ENCODE measurements around the gene ZCCHC8. TPM values are rescaled to one million over a fixed set of nuclear protein-coding genes. Genes with fewer than 3 reads are reported as not detected.
"Not testable (repeated sequence)": the region's sequence is repeated elsewhere in the genome, so short reads cannot be mapped to it uniquely, and the experiment has no call there.

The ZCCHC8 gene
- total RNA-seq, 1 experiment from 2014 or later: 30.5 TPM

DNA sequence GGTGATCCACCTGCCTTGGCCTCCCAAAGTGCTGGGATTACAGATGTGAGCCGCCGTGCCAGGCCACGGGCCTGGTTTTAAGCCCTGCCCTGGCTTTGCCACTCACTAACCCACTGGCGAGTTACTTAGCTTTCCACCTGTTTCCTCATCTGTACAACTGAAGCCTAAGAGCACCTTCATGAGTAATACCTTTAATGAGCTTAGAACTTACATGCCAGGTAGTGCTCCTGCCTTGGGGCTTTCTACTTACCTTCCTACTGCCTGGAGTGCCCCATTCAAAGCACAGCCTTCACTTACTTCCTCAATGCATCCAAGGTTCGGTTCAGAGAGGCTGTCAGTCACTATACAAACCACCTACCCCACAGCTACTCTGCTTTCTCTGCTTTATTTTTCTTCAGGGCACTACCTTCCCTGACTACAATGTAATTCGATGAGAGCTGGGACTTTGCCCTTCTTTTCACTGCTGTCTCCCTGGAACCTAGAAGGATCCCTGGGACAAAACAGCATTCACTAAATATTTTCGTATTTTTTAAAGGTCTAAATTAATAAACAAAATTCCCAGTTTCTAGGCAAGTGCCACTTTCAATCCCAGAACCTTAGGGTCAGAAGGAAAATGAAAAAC is 13.8 kb downstream of the ZCCHC8 start:
- ChIA-PET RAD21 (ENCODE audit: low non-redundant PET in 1 of 2, low total read pairs in 2 of 2, uncharacterized antibody in 2 of 2, unreplicated experiment in 2 of 2) (no interaction called here), POLR2A (interaction anchor here (0.6 kb wide), 1 partner anchor 87 kb away, joined by 3 read pairs; no protein-coding TSS in a partner anchor), CTCF (no interaction called here)
- H4K20me1 ChIP-seq (ENCODE audit: insufficient read depth): no peaks in the 10 kb centered on the region
- TF ChIP-seq JUND (IDR thresholded peaks at IDR 0.05) (no peak), CBX3 (IDR thresholded peaks at IDR 0.05; ENCODE audit: low read depth) (no peak), EZH2phosphoT487 (IDR thresholded peaks at IDR 0.05; ENCODE audit: borderline replicate concordance) (no peak), ZNF274 (IDR thresholded peaks at IDR 0.05; ENCODE audit: low read depth, low read length) (no peak), TCF7L2 (IDR thresholded peaks at IDR 0.05; ENCODE audit: borderline replicate concordance, extremely low read depth, insufficient read depth, insufficient read length) (no peak), POLR2AphosphoS5 (IDR thresholded peaks at IDR 0.05; ENCODE audit: low read depth, low read length) (no peak)
- TF ChIP-seq, protein P1, sequence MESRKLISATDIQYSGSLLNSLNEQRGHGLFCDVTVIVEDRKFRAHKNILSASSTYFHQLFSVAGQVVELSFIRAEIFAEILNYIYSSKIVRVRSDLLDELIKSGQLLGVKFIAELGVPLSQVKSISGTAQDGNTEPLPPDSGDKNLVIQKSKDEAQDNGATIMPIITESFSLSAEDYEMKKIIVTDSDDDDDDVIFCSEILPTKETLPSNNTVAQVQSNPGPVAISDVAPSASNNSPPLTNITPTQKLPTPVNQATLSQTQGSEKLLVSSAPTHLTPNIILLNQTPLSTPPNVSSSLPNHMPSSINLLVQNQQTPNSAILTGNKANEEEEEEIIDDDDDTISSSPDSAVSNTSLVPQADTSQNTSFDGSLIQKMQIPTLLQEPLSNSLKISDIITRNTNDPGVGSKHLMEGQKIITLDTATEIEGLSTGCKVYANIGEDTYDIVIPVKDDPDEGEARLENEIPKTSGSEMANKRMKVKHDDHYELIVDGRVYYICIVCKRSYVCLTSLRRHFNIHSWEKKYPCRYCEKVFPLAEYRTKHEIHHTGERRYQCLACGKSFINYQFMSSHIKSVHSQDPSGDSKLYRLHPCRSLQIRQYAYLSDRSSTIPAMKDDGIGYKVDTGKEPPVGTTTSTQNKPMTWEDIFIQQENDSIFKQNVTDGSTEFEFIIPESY (IDR thresholded peaks at IDR 0.05; ENCODE audit: extremely low read depth, insufficient replicate concordance, low read length): no peak
- H3K79me2 ChIP-seq (ENCODE audit: insufficient read depth, low read length): peaks cover 7% of the 10 kb centered on the region
- no peak overlapping the region for H2AFZ ChIP-seq (ENCODE audit: low read depth, low read length, poor library complexity, severe bottlenecking)
- H3K9me2 ChIP-seq (ENCODE audit: insufficient read depth): no peaks in the 10 kb centered on the region
- H3K4me3 ChIP-seq (replicated peaks in 1 of 2; ENCODE audit: low read depth in 1 of 2, low read length in 2 of 2): no peak overlapping the region
- intact Hi-C loops (cut with micrococcal nuclease): no loop called here
- no TSS peak for BruUV-seq (replicated peaks)
- H3K4me1 ChIP-seq (ENCODE audit: control insufficient read depth in 1 of 2, insufficient read depth in 2 of 2, low read length in 2 of 2): no peaks in the 10 kb centered on the region
- H3K27me3 ChIP-seq (ENCODE audit: insufficient read depth, low read length): no peaks in the 10 kb centered on the region
- no peak overlapping the region for H3K27ac ChIP-seq (ENCODE audit: low read depth, low read length)
- H3K9ac ChIP-seq (ENCODE audit: low read length): no peak overlapping the region
- no peak for ATAC-seq
- peaks cover 48 to 51% of the 10 kb centered on the region in 2 experiments for H3K36me3 ChIP-seq (ENCODE audit: control insufficient read depth in 1 of 2, insufficient read depth in 2 of 2, low read length in 2 of 2)
- DNase-seq (ENCODE audit: low read depth, low spot score): no peak
- H3K4me2 ChIP-seq (ENCODE audit: low read length): no peak overlapping the region
- H3K9me3 ChIP-seq (ENCODE audit: control insufficient read depth in 1 of 2, insufficient read depth in 1 of 2, low read depth in 1 of 2, low read length in 2 of 2): no peaks in the 10 kb centered on the region

DNA sequence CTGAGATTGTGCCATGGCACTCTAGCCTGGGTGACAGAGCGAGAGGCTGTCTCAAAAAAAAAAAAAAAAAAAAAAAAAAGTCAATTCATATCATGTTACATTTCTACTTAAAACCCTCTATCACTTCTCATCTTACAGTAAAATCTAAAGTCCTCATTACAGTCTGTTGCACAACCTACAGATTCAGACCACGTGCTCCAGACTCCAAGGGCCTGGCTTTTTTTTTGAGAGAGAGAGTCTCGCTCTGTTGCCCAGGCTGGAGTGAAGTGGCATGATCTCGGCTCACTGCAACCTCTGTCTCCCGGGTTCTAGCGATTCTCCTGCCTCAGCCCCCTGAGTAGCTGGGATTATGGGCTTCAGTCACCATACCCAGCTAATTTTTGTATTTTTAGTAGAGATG is 14.4 kb downstream of the ZCCHC8 start:
- RAD21 ChIA-PET (ENCODE audit: low non-redundant PET in 1 of 2, low total read pairs in 2 of 2, uncharacterized antibody in 2 of 2, unreplicated experiment in 2 of 2); intact Hi-C loops (cut with micrococcal nuclease); DNase-seq (ENCODE audit: low read depth, low spot score); H4K20me1 ChIP-seq (ENCODE audit: insufficient read depth); H3K9me3 ChIP-seq (ENCODE audit: control insufficient read depth in 1 of 2, insufficient read depth in 1 of 2, low read depth in 1 of 2, low read length in 2 of 2); H3K4me1 ChIP-seq (ENCODE audit: control insufficient read depth in 1 of 2, insufficient read depth in 2 of 2, low read length in 2 of 2); H3K79me2 ChIP-seq (ENCODE audit: insufficient read depth, low read length); ATAC-seq; H3K9me2 ChIP-seq (ENCODE audit: insufficient read depth); H3K27me3 ChIP-seq (ENCODE audit: insufficient read depth, low read length); BruUV-seq (replicated peaks); H3K4me3 ChIP-seq (replicated peaks in 1 of 2; ENCODE audit: low read depth in 1 of 2, low read length in 2 of 2); H3K9ac ChIP-seq (ENCODE audit: low read length); H2AFZ ChIP-seq (ENCODE audit: low read depth, low read length, poor library complexity, severe bottlenecking); H3K27ac ChIP-seq (ENCODE audit: low read depth, low read length); CTCF ChIA-PET; H3K4me2 ChIP-seq (ENCODE audit: low read length): not testable (repeated sequence)
- POLR2A ChIA-PET: interaction anchor here (1.1 kb wide), 1 partner anchor 15 kb away, joined by 7 read pairs; the partner anchor contains the start of gene ZCCHC8
- peaks cover 51 to 53% of the 10 kb centered on the region in 2 experiments for H3K36me3 ChIP-seq (ENCODE audit: control insufficient read depth in 1 of 2, insufficient read depth in 2 of 2, low read length in 2 of 2)

DNA sequence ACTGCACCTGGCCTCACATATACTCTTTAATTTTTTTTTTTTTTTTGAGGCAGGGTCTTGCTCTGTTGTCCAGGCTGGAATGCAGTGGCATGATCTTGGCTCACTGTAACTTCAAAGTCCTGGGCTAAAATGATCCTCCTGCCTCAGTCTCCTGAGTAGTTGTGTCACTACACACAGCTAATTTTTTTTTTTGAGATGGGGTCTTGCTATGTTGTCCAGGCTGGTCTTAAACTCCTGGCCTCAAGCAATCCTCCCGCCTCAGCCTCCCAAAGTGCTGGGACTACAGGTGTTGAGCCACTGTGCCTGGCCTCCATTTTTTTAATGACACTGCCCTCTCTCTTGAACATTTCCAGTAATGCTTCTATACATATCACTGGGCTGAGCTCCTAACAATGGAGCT is 16.3 kb downstream of the ZCCHC8 start:
- H4K20me1 ChIP-seq (ENCODE audit: insufficient read depth); ATAC-seq; H3K9ac ChIP-seq (ENCODE audit: low read length); H3K4me1 ChIP-seq (ENCODE audit: control insufficient read depth in 1 of 2, insufficient read depth in 2 of 2, low read length in 2 of 2); H3K79me2 ChIP-seq (ENCODE audit: insufficient read depth, low read length); POLR2A ChIA-PET; H3K4me3 ChIP-seq (replicated peaks in 1 of 2; ENCODE audit: low read depth in 1 of 2, low read length in 2 of 2); DNase-seq (ENCODE audit: low read depth, low spot score); H3K9me2 ChIP-seq (ENCODE audit: insufficient read depth); BruUV-seq (replicated peaks); H3K27me3 ChIP-seq (ENCODE audit: insufficient read depth, low read length); CTCF ChIA-PET; H3K4me2 ChIP-seq (ENCODE audit: low read length); intact Hi-C loops (cut with micrococcal nuclease); H2AFZ ChIP-seq (ENCODE audit: low read depth, low read length, poor library complexity, severe bottlenecking); H3K27ac ChIP-seq (ENCODE audit: low read depth, low read length); RAD21 ChIA-PET (ENCODE audit: low non-redundant PET in 1 of 2, low total read pairs in 2 of 2, uncharacterized antibody in 2 of 2, unreplicated experiment in 2 of 2); H3K9me3 ChIP-seq (ENCODE audit: control insufficient read depth in 1 of 2, insufficient read depth in 1 of 2, low read depth in 1 of 2, low read length in 2 of 2): not testable (repeated sequence)
- peaks cover 44 to 47% of the 10 kb centered on the region in 2 experiments for H3K36me3 ChIP-seq (ENCODE audit: control insufficient read depth in 1 of 2, insufficient read depth in 2 of 2, low read length in 2 of 2)

Data from HCT116 (cell line).